ENCODE data around the gene RNF138.
"Not testable (repeated sequence)": the region's sequence is repeated elsewhere in the genome, so short reads cannot be mapped to it uniquely, and the experiment has no call there.

Gene RNF138

GRCh38 chr18:32096946-32097345, 5.3 kb downstream of the RNF138 start:
- no peak for DNase-seq

GRCh38 chr18:32104516-32104915, 12.8 kb downstream of the RNF138 start:
- DNase-seq, result no peak

- no peak for DNase-seq
Measured at GRCh38 chr18:32110005-32110404, 18.3 kb downstream of the RNF138 start.

- DNase-seq, result no peak
Measured at GRCh38 chr18:32111706-32112105, 20.0 kb downstream of the RNF138 start.

- DNase-seq, result no peak
Measured at GRCh38 chr18:32112826-32113225, 21.2 kb downstream of the RNF138 start.

- DNase-seq, result no peak
Measured at GRCh38 chr18:32114293-32114942, 22.7 kb downstream of the RNF138 start.

- no peak for DNase-seq
Measured at GRCh38 chr18:32122039-32122438, 30.4 kb downstream of the RNF138 start.

- DNase-seq, result no peak
Measured at GRCh38 chr18:32126538-32126937, 34.9 kb downstream of the RNF138 start.

- no peak for DNase-seq
Measured at GRCh38 chr18:32135625-32136024, 44.0 kb downstream of the RNF138 start.

- no peak for DNase-seq
Measured at GRCh38 chr18:32138332-32138982, 46.8 kb downstream of the RNF138 start.

- no peak for DNase-seq
Measured at GRCh38 chr18:32139835-32140283, 48.2 kb downstream of the RNF138 start.

GRCh38 chr18:32148185-32148870, 56.7 kb downstream of the RNF138 start:
- no peak for DNase-seq

- no peak for DNase-seq
Measured at GRCh38 chr18:32152705-32153448, 61.2 kb downstream of the RNF138 start.

- no peak for DNase-seq
Measured at GRCh38 chr18:32156855-32157254, 65.2 kb downstream of the RNF138 start.

GRCh38 chr18:32157580-32157979, 65.9 kb downstream of the RNF138 start:
- no peak for DNase-seq

GRCh38 chr18:32158108-32158624, 66.5 kb downstream of the RNF138 start:
- DNase-seq, result peak; percentile 55

GRCh38 chr18:32158631-32159030, 67.0 kb downstream of the RNF138 start:
- DNase-seq, result not testable (repeated sequence)

GRCh38 chr18:32160547-32160946, 68.9 kb downstream of the RNF138 start:
- DNase-seq, result no peak

GRCh38 chr18:32167980-32168730, 76.5 kb downstream of the RNF138 start:
- no peak for DNase-seq

- no peak for DNase-seq
Measured at GRCh38 chr18:32173654-32174053, 82.0 kb downstream of the RNF138 start.

- DNase-seq, result no peak
Measured at GRCh38 chr18:32174719-32175118, 83.0 kb downstream of the RNF138 start.

- DNase-seq, result no peak
Measured at GRCh38 chr18:32175265-32175664, 83.6 kb downstream of the RNF138 start.

All from stimulated activated CD4-positive, alpha-beta T cell treated with anti-CD3 and anti-CD28 coated beads, Interleukin-12 subunit alpha, Interleukin-12 subunit beta, amount 100 ng/mL, for 4 hours (primary cell).